Nucleus accumbens (tissue), 56 donors: ENCODE data around the gene TNFRSF1A.

Experiments
- DNase-seq, 56 donors: peaks; one replicate each; lab custom pipeline; 2025; lab: John Stamatoyannopoulos, UW

Gene TNFRSF1A

GRCh38 chr12:6327229-6328041 is 14.4 kb downstream of the TNFRSF1A start:
- DNase-seq: no peak

GRCh38 chr12:6326316-6327228 is 15.3 kb downstream of the TNFRSF1A start:
- peak in 1 of 56 donors; percentile 25 for DNase-seq

- no peak for DNase-seq
Measured at GRCh38 chr12:6324936-6325750, 16.7 kb downstream of the TNFRSF1A start.

- no peak for DNase-seq
Measured at GRCh38 chr12:6323995-6324711, 17.7 kb downstream of the TNFRSF1A start.

GRCh38 chr12:6323340-6323994 is 18.4 kb downstream of the TNFRSF1A start:
- peak in 10 of 56 donors; percentile 10 to 52 (median 22) for DNase-seq

- no peak for DNase-seq
Measured at GRCh38 chr12:6322969-6323339, 18.9 kb downstream of the TNFRSF1A start.

GRCh38 chr12:6322352-6322751 is 19.5 kb downstream of the TNFRSF1A start:
- DNase-seq: no peak

- no peak for DNase-seq
Measured at GRCh38 chr12:6321905-6322304, 20.0 kb downstream of the TNFRSF1A start.

- DNase-seq: no peak
Measured at GRCh38 chr12:6319446-6319845, 22.4 kb downstream of the TNFRSF1A start.

- DNase-seq: no peak
Measured at GRCh38 chr12:6318440-6318879, 23.4 kb downstream of the TNFRSF1A start.

- no peak for DNase-seq
Measured at GRCh38 chr12:6317693-6318439, 24.0 kb downstream of the TNFRSF1A start.

GRCh38 chr12:6316921-6317692 is 24.8 kb downstream of the TNFRSF1A start:
- DNase-seq: no peak

GRCh38 chr12:6315704-6316597 is 25.9 kb downstream of the TNFRSF1A start:
- no peak for DNase-seq

GRCh38 chr12:6315184-6315583 is 26.7 kb downstream of the TNFRSF1A start:
- DNase-seq: no peak

GRCh38 chr12:6314776-6315175 is 27.1 kb downstream of the TNFRSF1A start:
- DNase-seq: no peak

GRCh38 chr12:6313326-6313940 is 28.4 kb downstream of the TNFRSF1A start:
- no peak for DNase-seq
